Lung (tissue), 12 donors: ENCODE data around the gene HACL1. TPM values are rescaled to one million over a fixed set of nuclear protein-coding genes. Genes with fewer than 3 reads are reported as not detected.

ENCODE experiments used
- ATAC-seq: fragments of 200-7000 bp; cut with Tn5 transposase; one replicate; pipeline ENCODE4 v1.9.1; 2020; ENCODE audit warnings: moderate number of reproducible peaks; ENCODE audit not compliant: insufficient read depth, low FRiP score
- DNase-seq, 3 donors: peaks; one replicate each; pipeline ENCODE4 v3.0.0-alpha.2; 2013 to 2017
- H3K27ac ChIP-seq, 2 donors: one replicate each; pipeline ENCODE4 v1.5.1; 2013; ENCODE audit warnings: mild to moderate bottlenecking in 2 of 2, moderate library complexity in 2 of 2, control low read depth in 1 of 2, inconsistent platforms in 1 of 2, low read depth in 1 of 2, low read length in 1 of 2
- H3K27me3 ChIP-seq, 3 donors: one replicate each; pipeline ENCODE4 v1.5.1; 2013; ENCODE audit warnings: low read length in 2 of 3; ENCODE audit not compliant: control insufficient read depth in 3 of 3, insufficient read depth in 3 of 3
- H3K36me3 ChIP-seq, 4 donors: one replicate each; pipeline ENCODE4 v1.5.1; 2013; ENCODE audit warnings: low read length in 4 of 4, mild to moderate bottlenecking in 1 of 4, moderate library complexity in 1 of 4; ENCODE audit not compliant: control insufficient read depth in 4 of 4, insufficient read depth in 4 of 4
- H3K4me1 ChIP-seq, 5 donors: one replicate each; pipeline ENCODE4 v1.5.1; 2013; ENCODE audit warnings: low read length in 5 of 5, mild to moderate bottlenecking in 2 of 5, moderate library complexity in 1 of 5; ENCODE audit not compliant: control insufficient read depth in 5 of 5, insufficient read depth in 5 of 5
- H3K4me3 ChIP-seq: one replicate; pipeline ENCODE4 v1.5.1; 2013; ENCODE audit warnings: mild to moderate bottlenecking, control low read depth, moderate library complexity
- H3K9ac ChIP-seq, 2 donors: one replicate each; pipeline ENCODE4 v1.5.1; 2013; ENCODE audit warnings: low read length in 2 of 2, control low read depth in 1 of 2; ENCODE audit not compliant: insufficient read depth in 1 of 2
- H3K9me3 ChIP-seq, 4 donors: one replicate each; pipeline ENCODE4 v1.5.1; 2013; ENCODE audit warnings: low read length in 3 of 4, mild to moderate bottlenecking in 1 of 4, moderate library complexity in 1 of 4; ENCODE audit not compliant: control insufficient read depth in 4 of 4, insufficient read depth in 3 of 4
- CTCF ChIP-seq: IDR thresholded peaks from 2 replicates; pipeline ENCODE4 v1.5.1; 2012; ENCODE audit warnings: mild to moderate bottlenecking; ENCODE audit errors: control extremely low read depth, extremely low read depth
- WGBS, 2 donors: extraction: QIAGEN DNeasy Blood & Tissue Kit; methylation state at CpG; one replicate each; pipeline ENCODE4 v1.1.7; 2013; 5-methylcytosine and 5-hydroxymethylcytosine counted together
- polyA plus RNA-seq, 2 donors: library from polyadenylated mRNA; stranded (reverse); fragments of 200-250 nt; gene quantifications; one replicate each; pipeline ENCODE4 v1.2.1, GENCODE V29; 2013
- total RNA-seq, 2 donors: library from RNA; depleted of rRNA in 1 of 2; stranded (reverse); fragments of >200 nt in 1 of 2; gene quantifications; one replicate each; pipeline ENCODE4 v1.2.1, GENCODE V29; 2014 to 2021
- donor health status: control.
- donor health status: control.
- donor health status: Bipolar disorder and iron deficiency.
- donor health status: healthy.
- donor health status: DM: yes; HTN: yes; CAD: no.

HACL1 gene
- total and polyA plus RNA-seq, 4 donors: 14.7 to 27.7 (median 21.6) TPM

GRCh38 chr3:15557511-15557946 lies 43.8 kb downstream of the HACL1 start:
- no peaks in the 10 kb centered on the region for H3K27me3 ChIP-seq
- WGBS, 2 donors: 3 to 6% methylated on average over 3 of the region's 3 CpGs
- peak; percentile 49 to 77 (median 67) for DNase-seq
- no peaks in the 10 kb centered on the region for H3K4me1 ChIP-seq
- H3K9ac ChIP-seq: no peak overlapping the region
- peaks cover 3 to 14% (median 8%) of the 10 kb centered on the region in 4 donors for H3K36me3 ChIP-seq
- TF ChIP-seq CTCF: peak; percentile 27
- H3K4me3 ChIP-seq: no peak overlapping the region
- H3K27ac ChIP-seq: no peak overlapping the region
- ATAC-seq: peak; percentile 91
- H3K9me3 ChIP-seq: no peaks in the 10 kb centered on the region

- DNase-seq (peak in 2 of 3 donors; percentile 8 to 11), ATAC-seq (peak; percentile 34)
- TF ChIP-seq CTCF: no peak
- Histone ChIP-seq H3K9me3 (no peaks in the 10 kb centered on the region), H3K36me3 (peaks cover 2 to 5% (median 4%) of the 10 kb centered on the region in 4 donors), H3K4me1 (no peaks in the 10 kb centered on the region), H3K27me3 (no peaks in the 10 kb centered on the region), H3K4me3 (no peak overlapping the region), H3K27ac (no peak overlapping the region), H3K9ac (no peak overlapping the region)
- WGBS, 2 donors: 24 to 32% methylated on average over 2 of the region's 2 CpGs
These were observed 44.9 kb downstream of the HACL1 start for GRCh38 chr3:15556512-15556911.

- DNase-seq (no peak), ATAC-seq (no peak)
- H3K9me3 ChIP-seq: no peaks in the 10 kb centered on the region
- TF ChIP-seq CTCF: no peak
- no peak overlapping the region for H3K9ac ChIP-seq
- H3K4me1 ChIP-seq: no peaks in the 10 kb centered on the region
- H3K36me3 ChIP-seq: peaks cover 0 to 3% (median 1%) of the 10 kb centered on the region in 4 donors
- H3K27ac ChIP-seq: no peak overlapping the region
- 79 to 87% methylated on average over 3 of the region's 3 CpGs for WGBS, 2 donors
- H3K4me3 ChIP-seq: no peak overlapping the region
- no peaks in the 10 kb centered on the region for H3K27me3 ChIP-seq
These were observed 47.6 kb downstream of the HACL1 start for GRCh38 chr3:15553749-15554148.

GRCh38 chr3:15551902-15552301 lies 49.5 kb downstream of the HACL1 start:
- Histone ChIP-seq H3K4me3 (no peak overlapping the region), H3K4me1 (no peaks in the 10 kb centered on the region), H3K9me3 (no peaks in the 10 kb centered on the region), H3K27ac (no peak overlapping the region), H3K36me3 (peaks cover 0 to 3% (median 1%) of the 10 kb centered on the region in 4 donors), H3K27me3 (no peaks in the 10 kb centered on the region), H3K9ac (no peak overlapping the region)
- no peak for DNase-seq
- no peak for ATAC-seq
- TF ChIP-seq CTCF: no peak
- 95 to 98% methylated on average over 1 of the region's 1 CpG for WGBS, 2 donors
